GM21447 (cell line): ENCODE results near the gene DCTD.

Experiments used
- ATAC-seq: cut with Tn5 transposase; IDR thresholded peaks from one replicate; pipeline ENCODE4 v1.9.1; 2021; ENCODE audit not compliant: unreplicated experiment

Gene DCTD

DNA sequence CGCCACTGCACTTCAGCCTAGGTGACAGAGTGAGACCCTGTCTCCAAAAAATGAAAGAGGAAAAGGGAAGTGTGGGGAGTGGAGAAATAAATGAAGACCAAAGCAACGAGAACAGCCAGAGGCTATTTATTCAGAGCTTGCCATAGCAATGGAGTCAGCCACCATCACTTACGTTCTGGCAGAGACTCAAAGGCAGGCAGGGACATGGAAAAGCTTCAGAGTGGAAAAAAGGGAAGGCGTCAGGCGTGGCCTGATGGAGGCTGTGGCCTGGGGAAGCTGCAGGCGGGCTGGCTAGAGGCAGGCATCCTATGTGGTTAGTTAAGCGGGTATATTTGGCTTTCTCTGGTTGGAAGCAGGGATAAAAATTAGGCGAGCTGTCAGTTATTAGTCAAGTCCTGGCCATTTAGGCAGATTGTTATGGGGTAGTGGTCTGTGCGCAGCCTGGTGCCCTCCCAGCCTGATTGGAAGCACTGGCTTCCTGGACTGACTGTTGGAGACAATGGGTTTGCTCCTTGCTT is 73.3 kb downstream of the DCTD start:
- ATAC-seq = no peak

DNA sequence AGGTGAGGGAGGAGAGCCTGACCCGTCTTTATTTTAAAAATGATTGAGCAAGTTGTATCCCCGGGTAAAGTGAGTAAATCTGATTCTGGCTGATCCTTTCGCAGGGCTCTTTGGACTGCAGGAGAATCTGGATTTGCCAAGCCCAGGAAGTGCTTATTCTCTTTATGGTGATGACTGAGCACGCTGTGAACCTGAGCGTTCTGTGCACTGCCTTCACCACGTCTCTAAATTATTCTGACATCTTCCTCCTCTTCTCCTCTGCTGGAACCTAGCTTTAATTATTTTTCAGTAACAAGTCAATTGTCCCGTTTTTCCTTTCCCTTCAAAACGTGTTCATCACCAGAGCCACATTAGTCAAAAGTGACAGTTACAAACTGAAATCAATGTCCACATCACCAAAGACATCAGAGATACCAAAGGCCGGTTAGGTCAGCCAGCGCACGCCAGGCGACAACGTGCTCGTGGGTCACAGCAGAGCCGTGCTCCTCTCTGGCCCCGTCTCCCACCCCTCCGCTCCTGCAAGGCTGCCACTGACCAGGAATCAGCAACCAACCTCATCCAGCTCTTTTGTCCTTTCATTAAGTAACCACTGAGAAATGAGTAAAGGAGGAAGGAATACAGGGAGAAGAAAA is 74.3 kb downstream of the DCTD start:
- no peak for ATAC-seq

DNA sequence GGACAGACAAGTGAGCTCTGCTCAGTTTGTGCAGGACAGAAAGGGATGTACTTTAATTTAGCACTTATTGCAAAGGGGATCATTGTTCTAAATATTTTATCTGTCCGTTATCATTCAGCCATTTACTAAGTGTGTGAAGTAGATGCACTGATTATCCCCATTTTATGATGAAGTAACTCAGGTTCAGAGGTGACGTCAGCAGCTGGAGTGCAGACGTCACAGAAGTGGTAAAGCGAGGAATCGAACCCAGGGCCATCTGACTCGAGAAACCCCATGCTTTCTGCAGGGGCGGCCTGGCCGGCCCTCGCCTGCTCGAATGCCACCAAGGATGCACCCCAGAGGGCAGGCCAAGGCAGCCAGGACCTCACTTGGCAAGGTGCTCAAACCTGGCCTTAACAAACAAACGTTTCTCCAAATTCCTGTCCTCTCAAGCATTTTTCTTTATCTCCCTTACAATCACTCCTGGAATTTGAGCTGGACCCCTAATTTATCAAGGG is 75.0 kb downstream of the DCTD start:
- ATAC-seq = no peak

- no peak for ATAC-seq
These were observed 77.1 kb downstream of the DCTD start for GRCh38 chr4:182840108-182840507.
